Stimulated activated CD8-positive, alpha-beta memory T cell treated with anti-CD3 and anti-CD28 coated beads, Interleukin-2, amount 100 ng/mL, for 48 hours (primary cell): ENCODE results near the gene GJB2.
"Not testable (repeated sequence)": the region's sequence is repeated elsewhere in the genome, so short reads cannot be mapped to it uniquely, and the experiment has no call there.

Source experiments
- DNase-seq, 2 donors: peaks; one replicate each; pipeline ENCODE4 v3.0.0-alpha.2; 2020; ENCODE audit warnings: low read depth in 2 of 2

The GJB2 gene

DNA sequence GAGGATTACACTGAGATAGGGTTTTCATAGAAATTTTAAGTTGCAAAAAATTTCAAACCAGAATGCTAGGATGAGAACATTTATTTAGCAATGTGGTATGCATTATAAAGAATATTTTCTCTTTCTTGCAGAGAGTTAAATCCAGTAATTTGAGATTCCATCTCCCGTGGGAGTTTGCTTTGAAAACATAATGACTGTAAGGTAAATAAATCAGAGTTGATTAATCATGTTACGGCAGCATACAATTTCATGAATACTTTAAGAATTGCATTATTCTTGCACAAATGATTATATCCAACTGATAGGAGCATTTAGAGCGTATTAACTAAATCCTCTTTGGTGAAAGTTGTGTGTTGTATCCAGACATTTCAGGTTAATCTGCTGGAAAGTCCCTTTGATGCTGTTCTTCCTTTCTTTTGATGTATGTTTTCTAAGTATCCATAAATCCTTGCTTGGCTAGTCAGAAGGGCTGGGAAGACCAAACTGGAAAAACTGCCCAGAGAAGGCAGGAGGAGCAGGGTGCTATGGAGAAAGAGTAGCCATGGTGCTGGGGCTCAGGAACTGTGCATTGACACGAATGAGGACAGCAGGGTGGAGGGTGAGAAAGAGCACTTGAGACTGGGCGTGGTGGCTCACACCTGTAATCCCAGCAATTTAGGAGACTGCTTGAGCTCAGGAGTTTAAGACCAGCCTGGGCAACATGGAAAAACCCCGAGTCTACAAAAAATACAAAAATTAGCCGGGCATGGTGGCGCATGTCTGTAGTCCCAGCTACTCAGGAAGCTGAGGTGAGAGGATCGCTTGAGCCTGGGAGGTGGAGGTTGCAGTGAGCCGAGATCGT, 27.1 kb downstream of the GJB2 start:
- no peak for DNase-seq

DNA sequence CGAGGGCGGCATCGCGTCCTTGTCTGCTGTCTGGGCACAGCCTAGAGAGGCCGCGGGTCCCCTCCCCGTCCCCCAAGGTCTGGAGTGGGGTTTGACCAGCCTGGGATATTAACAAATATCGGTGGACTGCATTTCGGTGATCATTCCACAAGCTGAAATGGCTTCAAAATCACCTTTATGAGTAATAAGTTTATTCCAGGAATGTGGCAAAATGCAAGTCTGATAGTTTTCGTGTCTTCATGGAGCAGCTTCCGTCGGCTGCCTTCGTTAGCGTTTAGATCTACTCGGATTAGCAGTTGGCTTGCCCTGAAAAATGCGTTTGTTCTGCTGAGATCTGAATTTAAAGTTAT, 30.8 kb downstream of the GJB2 start:
- no peak for DNase-seq

- peak; percentile 44 to 48 for DNase-seq
These were observed 31.3 kb downstream of the GJB2 start for GRCh38 chr13:20161275-20161950.

- DNase-seq: peak; percentile 48 to 55
These were observed 32.1 kb downstream of the GJB2 start, which contains the start of gene GJA3 for GRCh38 chr13:20160306-20161274. Gene GJA3, minus strand, starts transcription at chr13:20161052. Its CDS starts 17,764 bp downstream, at chr13:20143288.

GRCh38 chr13:20159646-20160305, 33.0 kb downstream of the GJB2 start:
- no peak for DNase-seq

DNA sequence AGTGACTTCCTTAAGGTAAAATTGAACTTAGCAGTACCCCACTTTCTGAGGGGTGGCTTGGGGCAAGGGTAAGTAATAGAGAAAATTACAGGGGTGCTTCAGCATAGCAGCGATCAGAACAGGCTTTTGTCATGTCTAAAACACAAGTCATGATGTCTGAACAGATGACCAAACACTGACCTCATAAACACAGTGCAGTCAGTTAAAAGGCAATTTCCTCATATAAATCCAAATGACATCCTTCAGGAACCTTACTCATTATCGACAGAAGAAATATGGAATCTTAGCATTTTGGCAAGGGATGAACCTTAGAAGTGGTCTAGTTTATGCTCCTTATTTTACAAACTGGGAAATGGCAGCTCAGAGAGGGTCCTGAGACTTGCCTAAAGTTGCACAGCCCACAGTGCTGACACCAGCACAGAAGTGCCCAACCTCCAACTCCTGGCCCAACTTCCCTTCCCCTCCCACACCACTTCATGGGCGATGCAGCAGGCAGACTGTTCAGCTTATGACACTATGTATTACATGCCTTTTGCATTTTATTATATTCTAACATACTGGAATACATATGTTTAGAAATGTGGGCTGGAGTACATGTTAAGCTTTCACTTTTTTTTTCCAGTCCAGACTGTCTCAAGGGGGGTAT, 35.5 kb downstream of the GJB2 start:
- no peak for DNase-seq

DNA sequence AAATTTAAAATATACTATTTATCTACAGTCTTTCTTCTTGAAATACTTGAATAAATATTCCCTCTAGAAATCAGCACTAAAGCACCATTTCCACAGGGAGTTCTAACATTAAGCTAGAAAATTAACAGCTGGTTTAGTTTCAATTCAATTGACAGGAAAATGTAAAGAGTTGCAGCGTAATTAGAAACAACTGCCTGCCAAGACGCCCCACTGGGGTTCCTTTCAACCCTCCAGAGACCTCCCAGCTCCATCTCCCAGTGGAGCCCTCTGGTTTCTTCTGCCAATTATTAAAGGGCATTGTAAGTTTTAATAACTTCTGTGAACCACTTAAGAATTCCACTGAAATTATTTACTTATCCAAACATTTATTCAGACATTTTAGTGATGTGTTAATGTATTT, 36.0 kb downstream of the GJB2 start:
- DNase-seq: no peak

- not testable (repeated sequence) for DNase-seq
These were observed 39.4 kb downstream of the GJB2 start for GRCh38 chr13:20153290-20153689.

DNA sequence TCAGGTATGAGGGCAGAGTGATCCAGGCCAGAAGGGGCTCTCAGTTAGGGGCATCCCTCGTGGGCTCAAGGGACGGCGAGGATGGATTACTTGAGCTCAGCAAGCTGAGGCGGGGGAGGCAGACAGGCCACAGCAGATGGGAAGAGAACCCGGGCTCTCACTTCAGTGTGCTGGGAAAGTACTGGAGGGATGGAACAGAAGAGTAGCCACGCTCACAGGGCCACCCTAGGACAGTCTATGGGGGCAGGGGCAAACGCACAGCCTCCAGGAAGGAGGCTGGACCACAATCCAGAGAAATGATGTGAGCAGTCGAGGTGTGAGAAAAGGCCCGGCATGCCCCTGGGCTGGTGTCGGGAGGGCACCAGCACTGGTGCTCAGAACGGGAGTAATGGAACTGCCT, 41.1 kb downstream of the GJB2 start:
- DNase-seq: no peak

GRCh38 chr13:20151016-20151415, 41.7 kb downstream of the GJB2 start:
- DNase-seq: no peak

DNA sequence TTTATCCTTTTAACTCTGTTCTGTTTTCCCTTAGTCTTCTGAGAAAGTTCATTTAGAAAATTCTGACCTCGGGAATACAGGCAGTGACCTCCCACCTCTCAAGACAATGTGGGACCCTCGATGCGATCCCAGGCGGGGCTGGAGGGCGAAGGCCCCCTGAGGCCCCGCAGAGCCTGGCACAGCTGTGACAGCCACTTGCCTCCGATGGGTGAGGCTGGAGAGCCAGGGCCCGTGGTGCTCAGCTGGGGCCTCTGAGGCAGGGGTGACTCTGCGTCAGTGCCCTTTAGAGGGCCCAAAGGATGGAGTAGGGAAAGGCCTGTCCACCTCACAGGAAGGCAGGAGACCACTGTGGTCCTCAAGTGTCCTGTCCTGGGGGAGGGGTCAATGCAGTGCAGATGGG, 42.2 kb downstream of the GJB2 start:
- no peak for DNase-seq

DNA sequence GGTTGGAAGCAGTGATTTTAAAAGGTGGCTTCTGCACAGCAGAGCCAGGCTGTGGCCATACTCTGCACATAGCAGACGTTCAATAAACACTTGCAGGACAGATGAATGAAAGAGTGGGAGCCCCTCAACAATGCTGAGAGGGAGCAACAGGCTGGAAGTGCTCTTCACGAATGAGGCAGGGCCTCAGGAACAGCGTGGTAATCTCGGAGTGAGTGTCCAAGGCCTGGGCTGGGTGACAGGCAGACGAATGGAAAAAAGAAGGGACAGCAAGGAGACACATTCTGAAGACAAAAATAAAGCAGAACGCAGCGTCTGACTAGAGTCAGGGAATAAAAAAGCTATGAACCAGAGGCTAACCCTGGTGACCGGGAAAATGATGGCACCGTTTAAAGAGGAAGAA, 43.0 kb downstream of the GJB2 start:
- no peak for DNase-seq

- no peak for DNase-seq
These were observed 44.1 kb downstream of the GJB2 start for GRCh38 chr13:20148501-20149183.

GRCh38 chr13:20146381-20146780, 46.4 kb downstream of the GJB2 start:
- DNase-seq: no peak

DNA sequence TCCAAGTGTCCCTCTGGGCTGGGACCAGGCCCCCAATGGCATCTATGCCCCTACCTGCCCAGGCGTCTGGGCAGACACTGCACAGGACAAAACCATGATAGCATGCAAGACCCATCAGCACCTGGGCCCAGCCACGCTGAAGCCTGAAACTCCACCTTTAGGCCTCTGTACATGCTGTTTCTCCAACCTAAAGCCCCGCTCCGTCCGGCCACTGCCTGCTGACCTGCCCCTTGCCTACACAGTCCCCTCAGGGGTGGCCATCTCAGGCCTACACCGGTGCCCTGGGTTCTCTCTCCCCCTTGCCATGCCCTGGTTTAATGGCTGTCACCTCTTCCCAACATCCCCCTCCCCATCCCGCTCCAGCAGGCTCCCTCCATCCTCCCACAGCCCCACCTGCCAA, 47.2 kb downstream of the GJB2 start:
- no peak for DNase-seq

- no peak for DNase-seq
These were observed 48.4 kb downstream of the GJB2 start for GRCh38 chr13:20144141-20144850.

- no peak for DNase-seq
These were observed 49.7 kb downstream of the GJB2 start for GRCh38 chr13:20142927-20143480.

GRCh38 chr13:20142023-20142926, 50.5 kb downstream of the GJB2 start:
- DNase-seq: no peak
